Epithelial cell of proximal tubule (primary cell): ENCODE measurements around the gene NUDT14. TPM values are rescaled to one million over a fixed set of nuclear protein-coding genes. Genes with fewer than 3 reads are reported as not detected.

Experiments used
- DNase-seq: peaks from one replicate; pipeline ENCODE4 v3.0.0-alpha.2; 2011; ENCODE audit warnings: low read depth
- H3K4me3 ChIP-seq: 2 replicates; pipeline ENCODE4 v1.5.1; 2011; ENCODE audit warnings: low read depth, mild to moderate bottlenecking, low read length
- total RNA-seq: library from RNA; depleted of rRNA; stranded (reverse); fragments of >200 nt; gene quantifications from 2 replicates; pipeline ENCODE4 v1.2.3, GENCODE V29; 2015
- TF ChIP-seq, protein P1 (sequence below): conservative IDR thresholded peaks from 2 replicates; pipeline ENCODE4 v1.5.1; 2012; ENCODE audit warnings: low read depth, mild to moderate bottlenecking, low read length

NUDT14 gene
- total RNA-seq, 1 donor from 2014 or later = 30.2 TPM

DNA sequence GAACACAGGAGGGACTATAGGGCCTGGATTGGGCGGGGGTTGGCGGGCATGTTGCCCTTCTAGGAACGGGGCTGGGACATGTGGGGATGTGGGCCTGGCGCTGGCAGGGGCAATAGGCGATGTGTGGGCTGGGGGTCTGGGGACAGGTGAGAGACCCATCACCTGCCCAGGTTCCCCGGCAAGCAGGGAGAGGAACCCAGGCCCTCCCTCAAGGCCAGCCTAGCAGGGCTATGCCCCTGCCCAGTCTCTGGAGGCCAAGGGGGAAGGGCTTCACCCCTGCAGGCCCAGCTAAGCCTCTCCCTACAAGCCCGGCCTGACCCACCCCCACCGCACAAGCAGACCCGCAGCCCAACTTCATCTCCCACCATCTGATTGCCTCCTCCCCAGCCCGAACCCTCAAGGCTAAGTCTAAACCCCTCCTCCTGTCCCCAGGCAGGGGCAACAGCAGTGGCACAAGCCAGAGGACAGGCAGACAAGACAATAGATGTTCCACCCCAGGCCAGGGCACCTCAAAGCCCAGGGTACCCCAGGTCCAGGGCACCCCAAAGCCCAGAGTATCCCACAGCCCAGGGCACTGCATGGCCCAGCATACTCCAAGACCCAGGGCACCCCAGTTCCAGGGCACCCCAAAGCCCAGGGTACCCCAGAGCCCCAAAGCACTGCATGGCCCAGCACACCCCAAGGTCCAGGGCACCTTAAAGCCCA, 19.0 kb downstream of the NUDT14 start:
- no peak for DNase-seq
- TF ChIP-seq, protein P1, sequence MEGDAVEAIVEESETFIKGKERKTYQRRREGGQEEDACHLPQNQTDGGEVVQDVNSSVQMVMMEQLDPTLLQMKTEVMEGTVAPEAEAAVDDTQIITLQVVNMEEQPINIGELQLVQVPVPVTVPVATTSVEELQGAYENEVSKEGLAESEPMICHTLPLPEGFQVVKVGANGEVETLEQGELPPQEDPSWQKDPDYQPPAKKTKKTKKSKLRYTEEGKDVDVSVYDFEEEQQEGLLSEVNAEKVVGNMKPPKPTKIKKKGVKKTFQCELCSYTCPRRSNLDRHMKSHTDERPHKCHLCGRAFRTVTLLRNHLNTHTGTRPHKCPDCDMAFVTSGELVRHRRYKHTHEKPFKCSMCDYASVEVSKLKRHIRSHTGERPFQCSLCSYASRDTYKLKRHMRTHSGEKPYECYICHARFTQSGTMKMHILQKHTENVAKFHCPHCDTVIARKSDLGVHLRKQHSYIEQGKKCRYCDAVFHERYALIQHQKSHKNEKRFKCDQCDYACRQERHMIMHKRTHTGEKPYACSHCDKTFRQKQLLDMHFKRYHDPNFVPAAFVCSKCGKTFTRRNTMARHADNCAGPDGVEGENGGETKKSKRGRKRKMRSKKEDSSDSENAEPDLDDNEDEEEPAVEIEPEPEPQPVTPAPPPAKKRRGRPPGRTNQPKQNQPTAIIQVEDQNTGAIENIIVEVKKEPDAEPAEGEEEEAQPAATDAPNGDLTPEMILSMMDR = no peak
- no peak overlapping the region for H3K4me3 ChIP-seq

DNA sequence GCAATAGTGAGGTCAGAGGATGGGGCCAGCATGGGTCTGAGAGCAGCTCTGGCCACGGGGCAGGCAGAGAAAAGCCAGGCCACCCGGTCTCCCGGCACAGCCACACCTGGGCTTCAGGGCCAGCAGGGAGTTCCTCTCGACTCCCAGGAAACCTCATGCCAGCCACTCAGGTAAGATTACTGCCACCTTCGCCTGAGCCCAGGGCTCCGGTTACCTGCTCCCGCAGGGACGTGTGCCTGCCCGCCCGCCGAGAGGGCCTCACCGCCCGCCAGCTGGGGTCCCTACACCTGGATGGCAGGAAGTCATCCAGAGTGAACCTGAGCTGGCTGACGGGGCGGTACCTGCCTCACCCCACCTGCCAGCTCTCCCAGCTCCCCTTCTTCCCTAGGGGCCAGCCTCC, 19.8 kb downstream of the NUDT14 start:
- TF ChIP-seq, protein P1 = no peak
- DNase-seq = no peak
- H3K4me3 ChIP-seq = no peak overlapping the region

DNA sequence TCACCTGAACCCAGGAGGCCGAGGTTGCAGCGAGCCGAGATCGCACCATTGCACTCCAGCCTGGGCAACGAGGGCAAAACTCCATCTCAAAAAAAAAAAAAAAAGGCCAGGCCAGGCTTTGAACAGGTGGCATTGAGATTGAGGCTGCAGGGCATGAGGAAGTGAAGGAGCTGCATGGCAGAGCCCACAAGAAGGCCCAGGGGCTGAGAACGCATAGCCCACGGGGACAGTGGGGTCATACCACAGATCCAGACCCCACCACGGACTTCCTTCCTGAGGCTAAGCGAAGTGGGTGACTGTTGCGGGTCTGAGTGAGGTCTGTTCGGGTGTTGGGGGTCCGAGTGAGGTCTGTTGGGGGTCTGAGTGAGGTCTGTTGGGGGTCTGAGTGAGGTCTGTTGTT, 20.3 kb downstream of the NUDT14 start:
- no peak for DNase-seq
- no peak overlapping the region for H3K4me3 ChIP-seq
- TF ChIP-seq, protein P1 = no peak

DNA sequence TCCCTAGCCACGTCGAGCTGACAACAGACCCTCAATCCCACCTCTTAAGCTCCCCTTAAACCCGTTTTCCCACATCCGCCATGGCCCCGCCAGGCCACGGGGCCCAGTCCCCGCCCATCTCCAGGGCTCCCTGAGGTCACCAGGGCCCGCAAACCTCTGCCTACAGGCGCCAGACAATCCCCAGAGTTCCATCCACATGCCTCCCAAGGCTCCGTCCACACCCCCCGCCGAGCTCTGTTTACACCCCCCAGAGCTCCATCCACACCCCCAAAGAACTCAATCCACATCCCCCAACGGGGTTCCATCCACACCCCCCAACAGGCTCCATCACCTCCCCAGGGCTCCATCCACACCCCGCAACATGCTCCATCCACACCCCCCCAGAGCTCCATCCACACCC, 21.8 kb downstream of the NUDT14 start:
- H3K4me3 ChIP-seq = no peak overlapping the region
- no peak for DNase-seq
- TF ChIP-seq, protein P1 = no peak

DNA sequence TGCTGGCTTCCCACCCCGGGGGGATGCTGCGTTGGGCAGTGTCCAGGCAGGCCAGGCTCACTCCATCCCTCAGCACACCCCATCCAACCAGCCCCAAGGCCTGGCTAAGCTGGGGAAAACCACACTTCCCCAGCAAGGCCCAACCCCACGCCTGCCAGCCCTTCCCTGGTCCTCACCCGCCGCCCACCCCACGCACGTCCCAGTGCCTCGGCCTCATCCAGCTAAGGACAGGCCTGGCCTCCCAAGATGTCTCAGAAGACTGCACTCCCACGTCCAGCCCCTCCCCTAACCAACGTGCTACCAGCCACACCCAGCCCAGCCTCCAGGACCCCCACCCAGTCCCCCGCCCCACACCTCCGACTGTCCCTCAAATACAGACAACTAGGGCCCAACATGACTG, 22.3 kb downstream of the NUDT14 start:
- no peak overlapping the region for H3K4me3 ChIP-seq
- no peak for DNase-seq
- TF ChIP-seq, protein P1 = no peak

DNA sequence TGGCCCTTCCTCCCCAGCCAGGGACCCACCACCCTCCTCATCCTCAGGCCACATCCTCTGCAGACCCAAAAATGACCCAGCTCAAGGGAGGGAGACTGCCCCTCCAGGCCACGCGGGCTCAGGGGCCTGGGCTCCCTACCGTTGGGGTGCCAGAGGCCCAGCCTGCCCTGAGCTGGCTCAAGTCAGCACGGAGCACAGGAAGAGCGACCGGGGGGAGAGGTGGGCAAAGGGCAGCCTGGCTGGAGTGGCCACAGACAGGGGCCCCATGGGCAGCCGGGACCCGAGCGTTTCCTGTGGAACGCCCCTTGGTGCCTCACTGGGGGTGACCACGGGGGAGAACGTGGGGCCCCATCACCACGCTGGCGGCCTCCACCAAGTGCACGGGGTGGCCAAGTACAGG, 23.2 kb downstream of the NUDT14 start:
- DNase-seq = no peak
- H3K4me3 ChIP-seq = no peak overlapping the region
- TF ChIP-seq, protein P1 = no peak
